Activated CD4-positive, alpha-beta T cell treated with anti-CD3 and anti-CD28 coated beads for 24 hours (primary cell): Measurements from ENCODE around the gene RSPO3.
A peak's percentile ranks its signal among the peaks of the same experiment; 100 is the strongest.
"Not testable (repeated sequence)": the region's sequence is repeated elsewhere in the genome, so short reads cannot be mapped to it uniquely, and the experiment has no call there.

Source experiments
- DNase-seq, 2 donors: peaks; one replicate each; pipeline ENCODE4 v3.0.0-alpha.2; 2020; ENCODE audit warnings: low read depth in 2 of 2

Gene RSPO3, protein sequence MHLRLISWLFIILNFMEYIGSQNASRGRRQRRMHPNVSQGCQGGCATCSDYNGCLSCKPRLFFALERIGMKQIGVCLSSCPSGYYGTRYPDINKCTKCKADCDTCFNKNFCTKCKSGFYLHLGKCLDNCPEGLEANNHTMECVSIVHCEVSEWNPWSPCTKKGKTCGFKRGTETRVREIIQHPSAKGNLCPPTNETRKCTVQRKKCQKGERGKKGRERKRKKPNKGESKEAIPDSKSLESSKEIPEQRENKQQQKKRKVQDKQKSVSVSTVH

DNA sequence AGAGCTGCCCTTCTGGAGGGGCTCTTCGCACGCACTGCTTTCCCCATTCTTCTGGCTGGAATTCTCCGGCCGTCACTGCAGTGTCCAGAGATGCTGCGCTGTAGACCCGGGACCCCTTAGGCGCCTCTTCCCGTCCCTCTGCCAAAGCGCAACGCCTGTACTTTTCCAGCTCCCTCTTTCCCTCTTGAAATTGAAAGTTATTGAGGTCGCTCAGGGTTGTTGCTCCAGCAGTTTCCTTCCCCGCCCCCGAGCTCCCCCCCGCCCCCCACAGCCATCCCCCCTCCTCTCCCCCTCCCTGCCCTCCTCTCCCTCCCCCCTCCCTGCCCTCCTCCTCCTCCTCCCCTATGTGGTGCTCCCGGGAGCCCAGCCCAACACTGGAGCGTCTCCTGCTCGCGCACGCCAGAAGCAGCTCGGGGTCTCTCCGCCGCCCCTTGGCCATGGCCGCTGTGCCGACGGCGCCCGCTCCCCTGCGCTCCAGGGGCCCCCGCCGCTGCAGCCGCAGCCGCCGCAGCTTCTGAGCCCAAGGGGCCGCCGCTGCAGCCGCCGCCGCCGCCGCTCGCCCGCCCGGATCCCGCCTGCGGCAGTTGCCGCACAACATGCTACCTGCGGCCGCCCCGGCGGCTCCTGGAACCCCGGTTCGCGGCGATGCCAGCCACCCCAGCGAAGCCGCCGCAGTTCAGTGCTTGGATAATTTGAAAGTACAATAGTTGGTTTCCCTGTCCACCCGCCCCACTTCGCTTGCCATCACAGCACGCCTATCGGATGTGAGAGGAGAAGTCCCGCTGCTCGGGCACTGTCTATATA, at the start of gene RSPO3:
RSPO3 (plus strand) TSS at position 374 of the 804 bp plus-strand sequence. CDS start 522 bp downstream, outside the sequence.
- DNase-seq: peak in 1 of 2 donors; percentile 3

- no peak for DNase-seq
These were observed 48.7 kb upstream of the RSPO3 start for GRCh38 chr6:127069659-127070279.

- DNase-seq: no peak
These were observed 45.2 kb upstream of the RSPO3 start for GRCh38 chr6:127073222-127073621.

DNA sequence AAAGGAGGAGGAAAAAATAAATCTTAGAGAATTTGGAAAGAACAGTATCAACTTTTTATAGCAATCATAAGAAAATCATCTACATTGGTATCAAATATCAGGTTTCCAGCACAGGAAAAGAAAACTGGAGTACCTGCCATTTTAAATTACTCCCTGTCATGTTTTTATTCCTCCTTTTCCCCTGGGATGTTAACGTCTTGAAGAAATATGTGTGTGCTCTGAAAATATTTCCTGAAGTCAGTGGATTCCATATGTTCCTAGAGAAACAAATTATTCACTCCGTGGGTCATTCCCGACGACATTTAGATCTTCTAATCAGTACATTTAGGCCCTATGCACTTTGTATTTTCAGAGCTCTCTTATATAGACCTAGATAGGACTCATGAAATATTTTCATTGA, 42.0 kb upstream of the RSPO3 start:
- no peak for DNase-seq

DNA sequence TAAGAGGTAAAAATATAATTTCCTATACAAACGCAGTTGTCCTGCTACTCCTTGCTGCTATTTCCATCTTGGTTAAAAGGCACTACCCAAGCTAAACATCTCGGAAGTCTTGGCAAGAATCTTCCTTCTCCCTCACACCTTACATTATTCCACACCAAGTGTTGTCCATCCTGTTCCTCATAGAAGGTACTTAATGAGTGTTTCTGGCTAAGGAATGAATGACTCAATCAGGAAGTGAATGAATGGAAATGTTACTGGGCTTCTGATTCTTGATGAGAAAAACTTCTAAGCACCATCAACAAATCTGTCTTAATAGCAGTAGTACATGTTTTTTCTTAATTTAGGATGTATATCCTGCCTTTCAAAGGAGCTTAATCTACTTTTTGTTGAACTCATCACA, 40.6 kb upstream of the RSPO3 start:
- DNase-seq: no peak

GRCh38 chr6:127078669-127079068, 39.8 kb upstream of the RSPO3 start:
- no peak for DNase-seq

GRCh38 chr6:127079681-127080080, 38.8 kb upstream of the RSPO3 start:
- no peak for DNase-seq

- no peak for DNase-seq
These were observed 38.4 kb upstream of the RSPO3 start for GRCh38 chr6:127080081-127080480.

DNA sequence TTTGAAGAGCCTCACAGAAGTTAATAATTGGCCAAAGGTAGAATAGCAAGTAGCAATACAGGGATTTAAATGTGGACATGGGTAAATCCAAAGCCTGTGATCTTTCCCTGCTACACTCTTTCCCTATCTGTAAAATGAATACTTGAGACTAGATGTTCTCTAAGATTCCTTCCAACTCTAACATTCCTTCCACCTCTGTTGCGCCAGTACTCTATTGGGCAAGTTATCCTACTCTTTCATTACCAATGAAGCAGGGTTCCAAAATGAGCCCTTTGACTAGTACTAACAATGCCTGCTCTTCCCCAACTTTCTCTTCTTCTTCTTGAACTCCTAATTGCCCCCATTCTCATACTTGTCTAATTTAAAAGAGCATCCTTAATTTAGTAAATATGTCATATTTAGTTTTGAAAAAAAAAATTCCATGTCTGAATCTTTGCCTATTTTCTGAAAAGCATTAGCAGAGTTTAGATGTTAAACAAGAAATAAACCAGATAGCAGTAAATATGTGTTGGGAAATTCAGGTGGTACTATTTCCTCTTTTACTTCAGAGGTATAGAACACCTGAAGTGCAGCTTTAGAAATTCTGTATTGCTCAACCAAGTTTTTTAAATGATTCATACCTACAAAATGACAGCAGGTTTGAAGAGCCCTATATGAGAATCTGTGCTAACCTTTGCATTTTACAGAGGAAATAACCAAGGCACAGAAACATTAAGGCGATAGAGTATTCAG, 35.1 kb upstream of the RSPO3 start:
- no peak for DNase-seq

DNA sequence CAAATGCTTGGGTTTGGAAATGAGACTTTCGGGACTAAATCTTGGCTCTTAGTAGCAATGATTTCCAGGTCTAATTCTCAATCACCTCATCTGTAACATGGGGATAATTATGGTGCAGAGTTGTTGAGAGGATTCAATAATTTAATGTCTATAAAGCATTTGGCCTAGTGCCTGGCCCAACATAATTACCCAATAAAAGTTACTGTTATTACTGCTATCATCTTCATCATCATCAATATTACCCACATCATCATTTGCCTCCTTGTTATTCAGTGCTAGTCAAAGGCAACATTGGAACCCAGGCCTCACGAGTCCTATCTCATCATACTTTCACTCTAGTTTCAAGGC, 34.5 kb upstream of the RSPO3 start:
- no peak for DNase-seq

DNA sequence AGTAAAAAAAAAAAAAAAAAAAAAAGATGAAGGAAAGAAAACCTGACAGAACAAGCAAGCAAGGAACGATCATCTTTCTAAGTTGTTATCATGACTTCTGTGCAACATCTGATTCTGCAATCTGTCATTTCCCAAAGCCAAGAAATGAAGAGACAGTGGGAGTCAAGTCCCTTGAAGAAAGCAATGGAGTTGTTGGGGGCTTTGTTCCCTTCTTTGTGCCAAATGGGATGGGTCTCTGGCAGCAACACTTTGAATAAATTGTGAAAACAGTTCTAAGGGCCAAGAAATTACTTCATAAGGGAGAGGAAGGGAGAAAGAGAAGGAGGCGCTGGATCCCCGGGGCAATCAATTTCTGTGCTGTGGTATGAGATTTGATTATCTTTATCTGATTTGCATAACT, 33.3 kb upstream of the RSPO3 start:
- DNase-seq: no peak

GRCh38 chr6:127090051-127090450, 28.4 kb upstream of the RSPO3 start:
- no peak for DNase-seq

GRCh38 chr6:127092466-127092865, 26.0 kb upstream of the RSPO3 start:
- no peak for DNase-seq

- DNase-seq: no peak
These were observed 23.7 kb upstream of the RSPO3 start for GRCh38 chr6:127094791-127095190.

GRCh38 chr6:127096167-127096566, 22.3 kb upstream of the RSPO3 start:
- DNase-seq: no peak

- DNase-seq: not testable (repeated sequence)
These were observed 21.0 kb upstream of the RSPO3 start for GRCh38 chr6:127097442-127097841.

DNA sequence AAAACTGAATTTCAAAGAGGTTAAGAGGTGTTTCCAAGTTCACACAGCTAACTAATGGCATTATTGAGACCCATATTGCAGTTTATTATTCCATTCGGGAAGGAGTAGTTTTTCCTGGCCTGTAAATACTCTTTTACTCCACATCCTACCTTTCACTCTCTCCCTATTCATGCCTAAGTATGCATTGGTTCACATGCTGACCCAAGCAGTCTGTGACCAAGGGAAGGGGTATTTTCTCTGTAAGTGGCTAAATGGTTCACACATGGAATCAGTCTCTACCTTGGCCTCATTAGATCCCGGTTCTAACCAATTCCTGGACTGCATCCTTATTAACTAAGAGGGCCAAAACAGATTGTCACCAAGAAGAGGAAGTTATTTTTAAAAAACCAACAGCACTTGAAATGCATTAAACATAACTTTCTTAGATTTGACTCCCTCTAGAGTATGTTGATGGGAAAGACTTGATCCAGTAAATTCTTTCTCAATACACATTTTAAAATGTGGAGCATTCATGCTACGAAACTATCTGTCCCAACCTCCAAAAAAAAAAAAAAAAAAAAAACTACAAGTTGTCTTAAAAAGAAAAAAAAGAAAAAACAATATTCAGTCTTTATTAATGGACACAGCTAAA, 17.8 kb upstream of the RSPO3 start:
- DNase-seq: no peak

GRCh38 chr6:127102299-127102698, 16.2 kb upstream of the RSPO3 start:
- no peak for DNase-seq

GRCh38 chr6:127102859-127103258, 15.6 kb upstream of the RSPO3 start:
- DNase-seq: no peak

DNA sequence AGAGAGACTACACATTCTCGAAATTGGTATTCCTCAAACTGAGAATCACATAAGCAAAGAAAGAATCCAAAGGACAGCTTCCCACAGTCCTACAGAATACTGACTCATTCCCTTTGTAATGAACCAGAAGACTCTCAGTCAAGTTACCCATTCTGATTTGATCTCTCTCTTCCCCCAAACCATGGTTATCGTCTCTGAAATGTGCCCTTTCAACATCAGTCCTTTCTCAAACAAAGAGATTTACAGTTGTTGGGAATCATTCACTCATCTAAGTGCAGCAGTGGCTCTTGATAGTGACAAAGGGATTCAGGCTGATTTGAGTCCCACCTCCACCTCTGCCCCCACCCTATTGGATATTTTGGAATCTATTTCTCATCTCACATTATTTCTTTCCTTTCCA, 15.0 kb upstream of the RSPO3 start:
- no peak for DNase-seq

DNA sequence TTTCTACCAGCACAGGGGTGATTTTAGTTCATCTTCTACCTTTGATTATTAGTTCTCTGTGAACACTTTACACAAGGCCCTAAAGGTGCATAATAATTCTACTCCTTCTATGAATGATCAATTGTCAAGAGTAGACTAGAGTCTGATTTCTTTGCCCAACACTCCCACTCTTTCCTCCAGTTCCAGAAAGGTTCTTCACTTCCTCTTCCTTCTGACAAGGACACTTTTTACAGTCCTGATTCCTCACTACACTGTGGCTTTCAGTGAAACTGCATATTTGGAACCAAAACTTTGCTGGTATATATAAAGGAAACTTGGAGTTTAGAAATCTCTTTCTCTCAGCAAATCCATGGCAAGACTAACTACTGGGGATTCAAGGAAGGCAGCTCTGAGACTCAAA, 10.6 kb upstream of the RSPO3 start:
- DNase-seq: no peak

DNA sequence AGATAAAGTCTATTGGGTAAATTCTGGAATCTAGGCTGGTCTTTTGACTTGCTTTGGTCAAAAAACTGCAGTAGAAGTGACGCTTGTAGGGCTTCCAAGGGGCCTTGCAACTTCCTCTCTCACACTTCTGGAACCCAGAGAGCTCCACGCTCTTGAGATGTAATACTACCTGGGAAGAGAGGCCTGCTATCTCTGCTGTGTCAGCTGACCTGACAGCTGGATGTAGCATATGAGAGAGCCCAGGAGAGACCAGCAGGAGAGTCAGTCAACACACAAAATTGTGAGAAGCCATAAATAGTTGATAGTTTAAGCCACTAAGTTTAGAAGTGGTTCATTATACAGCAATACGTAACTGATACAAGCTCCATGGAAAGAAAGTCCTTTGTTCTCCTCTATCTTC, 7.8 kb upstream of the RSPO3 start:
- DNase-seq: no peak
